DLD1 (cell line): ENCODE results near the gene MYO5B.
"Not testable (repeated sequence)": the region's sequence is repeated elsewhere in the genome, so short reads cannot be mapped to it uniquely, and the experiment has no call there.

Experiments used
- in situ Hi-C: cut with HindIII; loops from 2 replicates; pipeline ENCODE4 v1.10.0; 2017; ENCODE audit warnings: low sequenced_read_pairs

Gene MYO5B

GRCh38 chr18:49845629-49846360 is 349.2 kb downstream of the MYO5B start:
- in situ Hi-C loops: no loop called here

GRCh38 chr18:49844903-49845302 is 350.0 kb downstream of the MYO5B start:
- in situ Hi-C loops: no loop called here

GRCh38 chr18:49843778-49844625 is 350.9 kb downstream of the MYO5B start:
- in situ Hi-C loops: no loop called here

GRCh38 chr18:49843131-49843530 is 351.8 kb downstream of the MYO5B start:
- in situ Hi-C loops: no loop called here

- in situ Hi-C loops: no loop called here
Observed at GRCh38 chr18:49842656-49843055, 352.3 kb downstream of the MYO5B start.

- in situ Hi-C loops: no loop called here
Observed at GRCh38 chr18:49841236-49842217, 353.4 kb downstream of the MYO5B start.

- in situ Hi-C loops: no loop called here
Observed at GRCh38 chr18:49839012-49839411, 355.9 kb downstream of the MYO5B start.

GRCh38 chr18:49838381-49838780 is 356.6 kb downstream of the MYO5B start:
- in situ Hi-C loops: no loop called here

- in situ Hi-C loops: no loop called here
Observed at GRCh38 chr18:49837889-49838288, 357.1 kb downstream of the MYO5B start.

GRCh38 chr18:49837316-49837835 is 357.6 kb downstream of the MYO5B start:
- in situ Hi-C loops: not testable (repeated sequence)

GRCh38 chr18:49835405-49835804 is 359.5 kb downstream of the MYO5B start:
- in situ Hi-C loops: no loop called here

GRCh38 chr18:49834258-49834657 is 360.7 kb downstream of the MYO5B start:
- in situ Hi-C loops: no loop called here

GRCh38 chr18:49833814-49834213 is 361.1 kb downstream of the MYO5B start:
- in situ Hi-C loops: no loop called here

GRCh38 chr18:49832221-49832647 is 362.7 kb downstream of the MYO5B start:
- in situ Hi-C loops: no loop called here

- in situ Hi-C loops: no loop called here
Observed at GRCh38 chr18:49827996-49828395, 367.0 kb downstream of the MYO5B start.

GRCh38 chr18:49819823-49820671 is 374.9 kb downstream of the MYO5B start:
- in situ Hi-C loops: no loop called here

- in situ Hi-C loops: no loop called here
Observed at GRCh38 chr18:49819071-49819662, 375.8 kb downstream of the MYO5B start.

- in situ Hi-C loops: no loop called here
Observed at GRCh38 chr18:49817947-49818346, 377.0 kb downstream of the MYO5B start.

GRCh38 chr18:49815927-49816326 is 379.0 kb downstream of the MYO5B start:
- in situ Hi-C loops: no loop called here
